Uterus (tissue), 4 donors: ENCODE measurements around the gene TRAF3IP3. TPM values are rescaled to one million over a fixed set of nuclear protein-coding genes. Genes with fewer than 3 reads are reported as not detected.
A peak's percentile ranks its signal among the peaks of the same experiment; 100 is the strongest.

ENCODE experiments used
- DNase-seq, 2 donors: peaks; one replicate each; pipeline ENCODE4 v3.0.0-alpha.2; 2019 to 2020
- H3K27ac ChIP-seq, 2 donors: fragments of 200-600 bp; sonication (generic); 1 replicate in 1 of 2; 2 replicates in 1 of 2; pipeline ENCODE4 v1.5.1; 2016 to 2018
- H3K27me3 ChIP-seq, 2 donors: fragments of 200-600 bp; sonication (generic); one replicate each; pipeline ENCODE4 v1.5.1; 2018 to 2019; ENCODE audit warnings: control low read depth in 1 of 2
- H3K36me3 ChIP-seq, 2 donors: fragments of 200-600 bp; sonication (generic); one replicate each; pipeline ENCODE4 v1.5.1; 2019; ENCODE audit warnings: control low read depth in 1 of 2
- H3K4me1 ChIP-seq, 2 donors: fragments of 200-600 bp; sonication (generic); one replicate each; pipeline ENCODE4 v1.5.1; 2018 to 2019; ENCODE audit warnings: control low read depth in 1 of 2
- H3K4me3 ChIP-seq, 2 donors: fragments of 200-600 bp; sonication (generic); 1 replicate in 1 of 2; 2 replicates in 1 of 2; pipeline ENCODE4 v1.5.1; 2018 to 2019; ENCODE audit warnings: mild to moderate bottlenecking in 1 of 2
- H3K9me3 ChIP-seq, 2 donors: fragments of 200-600 bp; sonication (generic); one replicate each; pipeline ENCODE4 v1.5.1; 2019; ENCODE audit warnings: control low read depth in 1 of 2
- POLR2A ChIP-seq, 2 donors: fragments of 450-650 bp; IDR thresholded peaks; one replicate each; pipeline ENCODE4 v1.6.1; 2016; ENCODE audit warnings: antibody characterized with exemption in 2 of 2, mild to moderate bottlenecking in 1 of 2, moderate library complexity in 1 of 2
- intact Hi-C: fragments of 100-400 bp; cut with DNase I; formaldehyde crosslinking; loops from one replicate; pipeline ENCODE4 v1.15.1; 2023; ENCODE audit warnings: low total_unique reads
- total RNA-seq, 4 donors: library from RNA; depleted of rRNA in 3 of 4; stranded (reverse); fragments of >200 nt in 3 of 4; gene quantifications; one replicate each; pipeline versions ENCODE4 v1.1.0 to v1.2.4, GENCODE V29; 2014 to 2023
- TF ChIP-seq, protein P1 (sequence below), 4 experiments: fragments of 200-600 bp in 2 of 4; fragments of 450-650 bp in 2 of 4; sonication (generic) in 2 of 4; IDR thresholded peaks; one replicate each; pipeline ENCODE4 v1.5.1; 2016 to 2019; ENCODE audit warnings: antibody characterized with exemption in 4 of 4, mild to moderate bottlenecking in 2 of 4, moderate library complexity in 1 of 4
- donor health status: DM: yes; HTN: yes; CAD: no.

Gene TRAF3IP3
- total RNA-seq, 4 donors from 2014 or later: 1.3 to 3.2 (median 1.3) TPM; not detected in 1

DNA sequence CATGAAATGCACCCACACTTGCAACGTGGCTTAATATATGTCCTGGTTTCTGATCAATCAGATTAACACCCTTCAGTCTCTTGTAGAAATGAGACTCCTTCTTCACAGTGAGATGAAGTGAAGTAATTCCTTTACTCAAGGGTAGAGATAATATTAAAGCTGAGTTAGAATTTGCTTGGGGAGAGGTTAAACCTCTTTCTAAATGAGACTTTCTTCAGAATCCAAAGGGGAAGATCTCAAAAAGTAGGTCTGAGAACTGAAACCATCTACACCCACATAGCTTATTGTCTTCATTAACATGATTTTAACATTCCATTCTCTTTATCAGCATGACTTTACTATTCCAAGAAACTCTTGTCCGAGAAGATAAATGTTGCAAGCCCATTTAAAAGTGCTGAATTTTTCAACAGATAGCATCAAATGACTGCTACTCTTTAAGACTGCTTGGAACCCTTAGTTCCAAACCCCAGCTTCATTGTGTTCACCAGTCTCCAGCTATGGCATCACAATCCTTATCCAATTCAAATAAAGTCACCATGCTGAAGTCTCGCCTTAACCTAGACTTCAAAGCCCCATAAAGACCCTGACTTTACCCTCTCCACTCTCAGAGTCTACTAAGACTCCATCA, 19.2 kb upstream of the TRAF3IP3 start:
- H3K9me3 ChIP-seq: no peaks in the 10 kb centered on the region
- no peaks in the 10 kb centered on the region for H3K4me1 ChIP-seq
- H3K27ac ChIP-seq: no peak overlapping the region
- TF ChIP-seq, protein P1, sequence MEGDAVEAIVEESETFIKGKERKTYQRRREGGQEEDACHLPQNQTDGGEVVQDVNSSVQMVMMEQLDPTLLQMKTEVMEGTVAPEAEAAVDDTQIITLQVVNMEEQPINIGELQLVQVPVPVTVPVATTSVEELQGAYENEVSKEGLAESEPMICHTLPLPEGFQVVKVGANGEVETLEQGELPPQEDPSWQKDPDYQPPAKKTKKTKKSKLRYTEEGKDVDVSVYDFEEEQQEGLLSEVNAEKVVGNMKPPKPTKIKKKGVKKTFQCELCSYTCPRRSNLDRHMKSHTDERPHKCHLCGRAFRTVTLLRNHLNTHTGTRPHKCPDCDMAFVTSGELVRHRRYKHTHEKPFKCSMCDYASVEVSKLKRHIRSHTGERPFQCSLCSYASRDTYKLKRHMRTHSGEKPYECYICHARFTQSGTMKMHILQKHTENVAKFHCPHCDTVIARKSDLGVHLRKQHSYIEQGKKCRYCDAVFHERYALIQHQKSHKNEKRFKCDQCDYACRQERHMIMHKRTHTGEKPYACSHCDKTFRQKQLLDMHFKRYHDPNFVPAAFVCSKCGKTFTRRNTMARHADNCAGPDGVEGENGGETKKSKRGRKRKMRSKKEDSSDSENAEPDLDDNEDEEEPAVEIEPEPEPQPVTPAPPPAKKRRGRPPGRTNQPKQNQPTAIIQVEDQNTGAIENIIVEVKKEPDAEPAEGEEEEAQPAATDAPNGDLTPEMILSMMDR (IDR thresholded peaks at IDR 0.05): no peak
- TF ChIP-seq POLR2A (IDR thresholded peaks at IDR 0.05): no peak
- no peak for DNase-seq
- no peaks in the 10 kb centered on the region for H3K27me3 ChIP-seq
- no peaks in the 10 kb centered on the region for H3K36me3 ChIP-seq
- intact Hi-C loops: no loop called here
- no peak overlapping the region for H3K4me3 ChIP-seq

GRCh38 chr1:209737118-209737505, 18.7 kb upstream of the TRAF3IP3 start:
- intact Hi-C loops: no loop called here
- no peaks in the 10 kb centered on the region for H3K4me1 ChIP-seq
- DNase-seq: no peak
- TF ChIP-seq, protein P1 (IDR thresholded peaks at IDR 0.05): no peak
- no peak for TF ChIP-seq POLR2A (IDR thresholded peaks at IDR 0.05)
- no peak overlapping the region for H3K4me3 ChIP-seq
- no peak overlapping the region for H3K27ac ChIP-seq
- no peaks in the 10 kb centered on the region for H3K36me3 ChIP-seq
- no peaks in the 10 kb centered on the region for H3K9me3 ChIP-seq
- no peaks in the 10 kb centered on the region for H3K27me3 ChIP-seq

- intact Hi-C loops: no loop called here
- no peak for DNase-seq
- H3K9me3 ChIP-seq: no peaks in the 10 kb centered on the region
- H3K27ac ChIP-seq: no peak overlapping the region
- H3K4me3 ChIP-seq: no peak overlapping the region
- TF ChIP-seq POLR2A (IDR thresholded peaks at IDR 0.05): no peak
- TF ChIP-seq, protein P1 (IDR thresholded peaks at IDR 0.05): no peak
- H3K27me3 ChIP-seq: no peaks in the 10 kb centered on the region
- H3K4me1 ChIP-seq: no peaks in the 10 kb centered on the region
- H3K36me3 ChIP-seq: no peaks in the 10 kb centered on the region
Observed at GRCh38 chr1:209738270-209738669, 17.6 kb upstream of the TRAF3IP3 start.

- Histone ChIP-seq H3K4me3 (no peak overlapping the region), H3K4me1 (no peaks in the 10 kb centered on the region), H3K9me3 (no peaks in the 10 kb centered on the region), H3K27me3 (no peaks in the 10 kb centered on the region), H3K36me3 (no peaks in the 10 kb centered on the region), H3K27ac (no peak overlapping the region)
- intact Hi-C loops: no loop called here
- no peak for DNase-seq
- no peak for TF ChIP-seq POLR2A (IDR thresholded peaks at IDR 0.05)
- TF ChIP-seq, protein P1 (IDR thresholded peaks at IDR 0.05): no peak
Observed at GRCh38 chr1:209741193-209741592, 14.7 kb upstream of the TRAF3IP3 start.

- H3K4me1 ChIP-seq: no peaks in the 10 kb centered on the region
- H3K9me3 ChIP-seq: no peaks in the 10 kb centered on the region
- no peaks in the 10 kb centered on the region for H3K27me3 ChIP-seq
- no peaks in the 10 kb centered on the region for H3K36me3 ChIP-seq
- TF ChIP-seq, protein P1 (IDR thresholded peaks at IDR 0.05): no peak
- no peak for TF ChIP-seq POLR2A (IDR thresholded peaks at IDR 0.05)
- intact Hi-C loops: no loop called here
- peak overlapping the region; percentile 22 to 38 for H3K27ac ChIP-seq
- H3K4me3 ChIP-seq: no peak overlapping the region
- no peak for DNase-seq
Observed at GRCh38 chr1:209741889-209742288, 14.0 kb upstream of the TRAF3IP3 start.
